CD4-positive, CD25-positive, alpha-beta regulatory T cell (primary cell): Measurements from ENCODE around the gene KMT5B. TPM values are rescaled to one million over a fixed set of nuclear protein-coding genes. Genes with fewer than 3 reads are reported as not detected.

Experiments used
- ATAC-seq, 2 donors: fragments of 150-1000 bp; cut with Tn5 transposase; one replicate each; pipeline ENCODE4 v1.10.0; 2021; ENCODE audit warnings: low read depth in 2 of 2, moderate number of reproducible peaks in 2 of 2, moderate library complexity in 1 of 2
- DNase-seq, 3 donors: peaks; one replicate each; pipeline versions ENCODE4 v3.0.0 to v3.0.0-alpha.2; 2012 to 2022; ENCODE audit warnings: mixed read lengths in 1 of 3
- H3K27ac ChIP-seq: one replicate; pipeline ENCODE4 v1.7.0; 2013; ENCODE audit warnings: mild to moderate bottlenecking, low read length; ENCODE audit not compliant: insufficient read depth, poor library complexity, severe bottlenecking
- H3K27me3 ChIP-seq: one replicate; pipeline ENCODE4 v1.7.0; 2013; ENCODE audit warnings: low read length; ENCODE audit not compliant: control insufficient read depth, insufficient read depth
- H3K36me3 ChIP-seq: one replicate; pipeline ENCODE4 v1.7.0; 2013; ENCODE audit warnings: mild to moderate bottlenecking, low read length, moderate library complexity; ENCODE audit not compliant: control insufficient read depth, insufficient read depth
- H3K4me1 ChIP-seq: 2 replicates; pipeline ENCODE4 v1.7.0; 2013; ENCODE audit warnings: mild to moderate bottlenecking, low read length; ENCODE audit not compliant: insufficient read depth, control insufficient read depth, poor library complexity, severe bottlenecking
- H3K4me3 ChIP-seq: one replicate; pipeline ENCODE4 v1.7.0; 2013; ENCODE audit warnings: low read depth, mild to moderate bottlenecking, low read length, moderate library complexity
- H3K9me3 ChIP-seq, 2 experiments: 1 replicate in 1 of 2; 2 replicates in 1 of 2; pipeline ENCODE4 v1.7.0; 2013; ENCODE audit warnings: low read length in 2 of 2, mild to moderate bottlenecking in 1 of 2, moderate library complexity in 1 of 2; ENCODE audit not compliant: control insufficient read depth in 2 of 2
- H3K27ac Mint-ChIP-seq, 3 donors: one replicate each; pipeline ENCODE4 v1.8.0; 2020 to 2022; ENCODE audit warnings: mild to moderate bottlenecking in 3 of 3, mixed read lengths in 3 of 3, moderate library complexity in 2 of 3
- H3K27me3 Mint-ChIP-seq: one replicate; pipeline ENCODE4 v1.8.0; 2022; ENCODE audit warnings: mild to moderate bottlenecking, mixed read lengths
- H3K36me3 Mint-ChIP-seq: one replicate; pipeline ENCODE4 v1.8.0; 2020; ENCODE audit warnings: mixed read lengths
- H3K4me1 Mint-ChIP-seq, 4 donors: one replicate each; pipeline ENCODE4 v1.8.0; 2020 to 2022; ENCODE audit warnings: mixed read lengths in 4 of 4, mild to moderate bottlenecking in 1 of 4
- H3K4me3 Mint-ChIP-seq, 4 donors: one replicate each; pipeline ENCODE4 v1.8.0; 2020 to 2022; ENCODE audit warnings: mild to moderate bottlenecking in 4 of 4, mixed read lengths in 4 of 4, moderate library complexity in 3 of 4
- H3K9me3 Mint-ChIP-seq, 7 donors: one replicate each; pipeline ENCODE4 v1.8.0; 2020 to 2022; ENCODE audit warnings: mixed read lengths in 7 of 7, mild to moderate bottlenecking in 3 of 7, moderate library complexity in 2 of 7
- polyA plus RNA-seq, 4 donors: library from polyadenylated mRNA; unstranded; fragments of 300-500 nt; fragmentation: Illumina TruSeq; gene quantifications; one replicate each; pipeline ENCODE4 v1.2.3, GENCODE V29; 2021
- total RNA-seq: library from RNA; stranded (reverse); gene quantifications from one replicate; pipeline ENCODE4 v1.2.3, GENCODE V29; 2022

Gene KMT5B
- total and polyA plus RNA-seq, 5 donors from 2014 or later = 31.6 to 43.1 (median 37.2) TPM

DNA sequence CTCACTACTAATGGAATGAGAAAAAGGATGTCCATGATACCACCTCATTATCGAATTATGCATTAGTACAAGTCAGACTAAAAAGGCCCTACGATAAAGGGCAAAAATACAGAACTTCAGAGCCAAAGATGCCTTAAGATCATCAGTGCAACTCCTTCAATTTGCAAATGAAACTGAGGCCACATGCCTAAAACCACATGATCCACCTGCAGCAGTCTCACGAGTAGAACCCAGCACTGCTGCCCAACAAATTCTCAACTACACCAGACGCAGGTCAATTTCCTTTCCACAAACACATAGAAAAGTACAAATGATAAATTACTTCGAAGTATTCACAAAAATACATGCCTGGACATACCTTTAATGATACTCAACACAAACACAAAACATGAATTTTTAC, 20.1 kb downstream of the KMT5B start:
- Mint-ChIP-seq H3K27ac (peak overlapping the region; percentile 4 to 45 (median 16)), H3K4me1 (peaks cover 32 to 65% (median 36%) of the 10 kb centered on the region in 4 donors), H3K36me3 (peaks cover 4% of the 10 kb centered on the region), H3K9me3 (no peaks in the 10 kb centered on the region), H3K27me3 (no peaks in the 10 kb centered on the region), H3K4me3 (peak overlapping the region in 3 of 4 donors; percentile 1 to 64 (median 42))
- ATAC-seq (no peak), DNase-seq (no peak)
- no peak overlapping the region for H3K4me3 ChIP-seq
- H3K27me3 ChIP-seq = no peaks in the 10 kb centered on the region
- no peaks in the 10 kb centered on the region for H3K36me3 ChIP-seq
- no peak overlapping the region for H3K27ac ChIP-seq
- H3K4me1 ChIP-seq = no peaks in the 10 kb centered on the region
- no peaks in the 10 kb centered on the region for H3K9me3 ChIP-seq

- ATAC-seq = no peak
- Mint-ChIP-seq H3K9me3 (no peaks in the 10 kb centered on the region), H3K27ac (peak overlapping the region; percentile 16 to 94 (median 57)), H3K4me1 (peaks cover 26 to 63% (median 35%) of the 10 kb centered on the region in 4 donors), H3K27me3 (no peaks in the 10 kb centered on the region), H3K36me3 (peaks cover 10% of the 10 kb centered on the region), H3K4me3 (peak overlapping the region in 1 of 4 donors; percentile 18)
- H3K27ac ChIP-seq = no peak overlapping the region
- H3K4me3 ChIP-seq = no peak overlapping the region
- DNase-seq = no peak
- H3K4me1 ChIP-seq = no peaks in the 10 kb centered on the region
- H3K27me3 ChIP-seq = no peaks in the 10 kb centered on the region
- peaks cover 2% of the 10 kb centered on the region for H3K36me3 ChIP-seq
- no peaks in the 10 kb centered on the region for H3K9me3 ChIP-seq
Observed at GRCh38 chr11:68191661-68192579, 21.2 kb downstream of the KMT5B start.

DNA sequence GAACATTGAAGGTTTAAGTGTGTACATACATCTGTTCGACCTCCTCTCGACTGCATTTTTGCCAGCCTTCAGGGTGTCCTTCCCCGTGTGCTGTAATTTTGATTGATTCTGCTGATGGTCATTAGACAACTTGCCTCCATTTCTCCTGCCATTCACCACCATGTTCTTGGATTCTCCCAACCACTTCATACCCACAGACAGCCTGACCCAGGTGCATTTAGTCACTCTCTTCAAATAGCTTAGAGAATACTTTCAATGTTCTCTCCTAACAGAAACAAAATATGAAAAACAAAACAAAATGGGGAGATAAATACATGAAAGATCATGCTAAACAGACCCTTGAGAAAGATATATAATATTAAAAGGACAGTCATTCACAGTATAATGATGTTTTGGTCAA, 23.2 kb downstream of the KMT5B start:
- peak overlapping the region in 2 of 3 donors; percentile 49 to 50 for H3K27ac Mint-ChIP-seq
- H3K4me3 Mint-ChIP-seq = no peak overlapping the region
- H3K27ac ChIP-seq = no peak overlapping the region
- peaks cover 21 to 46% (median 27%) of the 10 kb centered on the region in 4 donors for H3K4me1 Mint-ChIP-seq
- DNase-seq = no peak
- ATAC-seq = no peak
- no peaks in the 10 kb centered on the region for H3K27me3 Mint-ChIP-seq
- H3K9me3 Mint-ChIP-seq = no peaks in the 10 kb centered on the region
- H3K9me3 ChIP-seq = no peaks in the 10 kb centered on the region
- no peaks in the 10 kb centered on the region for H3K27me3 ChIP-seq
- peaks cover 13% of the 10 kb centered on the region for H3K36me3 ChIP-seq
- H3K36me3 Mint-ChIP-seq = peaks cover 10% of the 10 kb centered on the region
- H3K4me1 ChIP-seq = no peaks in the 10 kb centered on the region
- H3K4me3 ChIP-seq = no peak overlapping the region

- peaks cover 18 to 39% (median 25%) of the 10 kb centered on the region in 4 donors for H3K4me1 Mint-ChIP-seq
- Histone ChIP-seq H3K27ac (no peak overlapping the region), H3K27me3 (no peaks in the 10 kb centered on the region), H3K36me3 (peaks cover 20% of the 10 kb centered on the region), H3K9me3 (no peaks in the 10 kb centered on the region), H3K4me1 (no peaks in the 10 kb centered on the region), H3K4me3 (no peak overlapping the region)
- H3K4me3 Mint-ChIP-seq = no peak overlapping the region
- H3K27me3 Mint-ChIP-seq = no peaks in the 10 kb centered on the region
- peaks cover 10% of the 10 kb centered on the region for H3K36me3 Mint-ChIP-seq
- no peak for DNase-seq
- no peak overlapping the region for H3K27ac Mint-ChIP-seq
- no peaks in the 10 kb centered on the region for H3K9me3 Mint-ChIP-seq
- ATAC-seq = no peak
Observed at GRCh38 chr11:68189082-68189481, 24.0 kb downstream of the KMT5B start.

DNA sequence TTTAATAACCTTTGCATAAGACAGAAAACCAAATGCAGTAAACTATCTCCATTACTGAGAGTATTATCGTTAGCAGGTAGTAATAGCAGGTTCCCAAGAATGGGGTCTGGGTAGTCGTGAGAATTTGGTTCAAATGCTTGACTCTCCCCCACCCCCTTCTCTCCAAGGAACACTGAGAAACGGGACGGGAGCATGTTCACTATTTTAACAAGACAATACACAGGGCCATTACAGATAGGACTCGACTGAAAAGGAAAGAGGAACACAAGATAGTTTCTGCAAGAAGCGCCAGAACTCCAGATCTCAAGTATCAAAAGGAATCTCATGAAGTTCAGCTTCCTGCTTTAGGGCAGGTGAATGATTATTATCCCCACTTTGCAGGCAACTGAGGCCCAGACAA, 27.0 kb downstream of the KMT5B start:
- H3K4me3 Mint-ChIP-seq = no peak overlapping the region
- peaks cover 6 to 13% (median 9%) of the 10 kb centered on the region in 4 donors for H3K4me1 Mint-ChIP-seq
- peaks cover 17% of the 10 kb centered on the region for H3K36me3 Mint-ChIP-seq
- Histone ChIP-seq H3K9me3 (no peaks in the 10 kb centered on the region), H3K27ac (no peak overlapping the region), H3K4me1 (no peaks in the 10 kb centered on the region), H3K4me3 (no peak overlapping the region), H3K36me3 (peaks cover 32% of the 10 kb centered on the region), H3K27me3 (no peaks in the 10 kb centered on the region)
- ATAC-seq (no peak), DNase-seq (no peak)
- no peak overlapping the region for H3K27ac Mint-ChIP-seq
- no peaks in the 10 kb centered on the region for H3K9me3 Mint-ChIP-seq
- no peaks in the 10 kb centered on the region for H3K27me3 Mint-ChIP-seq

DNA sequence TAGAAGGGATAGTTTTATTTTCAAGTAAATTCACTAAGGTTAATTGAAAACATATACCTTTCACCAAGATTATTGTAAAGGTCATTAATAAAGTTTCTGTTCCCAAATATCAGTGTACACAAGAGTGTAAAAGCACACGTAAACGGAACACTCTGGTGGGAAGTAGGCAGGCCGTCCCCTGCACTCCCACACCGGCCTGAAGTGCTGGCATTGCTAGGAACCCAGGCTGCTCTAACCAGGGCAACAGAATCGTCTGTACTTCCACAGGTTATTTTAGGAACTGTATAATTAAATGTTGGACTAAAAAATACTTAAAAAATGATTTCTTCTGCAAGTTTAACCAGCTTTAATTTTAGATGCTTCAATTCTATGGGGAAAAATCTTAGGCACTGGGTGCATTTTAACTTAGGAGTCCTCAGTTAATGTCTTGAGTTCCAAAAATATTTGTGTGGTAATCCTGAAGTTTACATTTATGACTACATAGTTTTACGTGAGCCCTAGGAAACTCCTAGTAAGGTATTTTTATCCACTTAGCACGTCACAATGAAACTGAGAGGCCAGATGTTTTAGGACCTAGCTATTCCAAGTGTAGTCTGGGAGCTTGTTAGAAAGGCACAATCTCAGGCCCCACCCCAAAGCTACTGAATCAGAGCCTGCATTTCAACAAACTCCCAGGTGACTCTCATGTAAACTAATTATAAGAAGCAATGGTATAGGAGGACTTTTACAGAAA, 31.2 kb downstream of the KMT5B start:
- Mint-ChIP-seq H3K9me3 (no peaks in the 10 kb centered on the region), H3K4me3 (no peak overlapping the region), H3K4me1 (peaks cover 0 to 8% (median 0%) of the 10 kb centered on the region in 4 donors), H3K27me3 (no peaks in the 10 kb centered on the region), H3K36me3 (peaks cover 19% of the 10 kb centered on the region), H3K27ac (no peak overlapping the region)
- no peaks in the 10 kb centered on the region for H3K27me3 ChIP-seq
- H3K27ac ChIP-seq = no peak overlapping the region
- no peaks in the 10 kb centered on the region for H3K4me1 ChIP-seq
- no peak overlapping the region for H3K4me3 ChIP-seq
- DNase-seq = no peak
- ATAC-seq = no peak
- peaks cover 62% of the 10 kb centered on the region for H3K36me3 ChIP-seq
- no peaks in the 10 kb centered on the region for H3K9me3 ChIP-seq

DNA sequence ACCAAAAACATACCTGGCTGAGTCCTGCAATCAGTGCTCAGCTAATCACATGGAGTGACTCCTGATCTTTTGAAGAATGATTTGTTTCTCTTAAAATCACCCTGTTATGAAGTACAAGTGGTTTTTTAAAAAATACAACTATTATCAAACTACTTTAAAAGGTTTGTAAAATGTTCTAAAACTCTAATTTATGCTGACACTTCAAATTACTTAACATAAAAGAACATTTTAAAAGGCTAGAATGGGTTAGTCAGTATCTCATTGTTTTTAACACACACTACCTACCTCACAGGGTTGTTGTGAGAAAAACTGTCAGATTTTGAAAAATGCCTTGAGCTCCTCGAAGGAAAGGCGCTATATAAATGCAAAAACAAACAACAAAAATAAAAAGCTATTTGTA, 33.2 kb downstream of the KMT5B start:
- H3K36me3 Mint-ChIP-seq = peaks cover 29% of the 10 kb centered on the region
- H3K27me3 Mint-ChIP-seq = no peaks in the 10 kb centered on the region
- Histone ChIP-seq H3K36me3 (peaks cover 61% of the 10 kb centered on the region), H3K27me3 (no peaks in the 10 kb centered on the region), H3K4me3 (no peak overlapping the region), H3K27ac (no peak overlapping the region), H3K4me1 (no peaks in the 10 kb centered on the region), H3K9me3 (no peaks in the 10 kb centered on the region)
- no peak for ATAC-seq
- H3K27ac Mint-ChIP-seq = no peak overlapping the region
- no peaks in the 10 kb centered on the region for H3K9me3 Mint-ChIP-seq
- DNase-seq = no peak
- H3K4me1 Mint-ChIP-seq = peaks cover 0 to 8% (median 2%) of the 10 kb centered on the region in 4 donors
- H3K4me3 Mint-ChIP-seq = no peak overlapping the region
